HG03439 (cell line): Measurements from ENCODE around the gene ZNF423.
"Not testable (repeated sequence)": the region's sequence is repeated elsewhere in the genome, so short reads cannot be mapped to it uniquely, and the experiment has no call there.

ENCODE experiments used
- ATAC-seq: cut with Tn5 transposase; IDR thresholded peaks from one replicate; pipeline ENCODE4 v1.9.1; 2021; ENCODE audit warnings: mild to moderate bottlenecking, moderate library complexity; ENCODE audit not compliant: unreplicated experiment

Gene ZNF423

DNA sequence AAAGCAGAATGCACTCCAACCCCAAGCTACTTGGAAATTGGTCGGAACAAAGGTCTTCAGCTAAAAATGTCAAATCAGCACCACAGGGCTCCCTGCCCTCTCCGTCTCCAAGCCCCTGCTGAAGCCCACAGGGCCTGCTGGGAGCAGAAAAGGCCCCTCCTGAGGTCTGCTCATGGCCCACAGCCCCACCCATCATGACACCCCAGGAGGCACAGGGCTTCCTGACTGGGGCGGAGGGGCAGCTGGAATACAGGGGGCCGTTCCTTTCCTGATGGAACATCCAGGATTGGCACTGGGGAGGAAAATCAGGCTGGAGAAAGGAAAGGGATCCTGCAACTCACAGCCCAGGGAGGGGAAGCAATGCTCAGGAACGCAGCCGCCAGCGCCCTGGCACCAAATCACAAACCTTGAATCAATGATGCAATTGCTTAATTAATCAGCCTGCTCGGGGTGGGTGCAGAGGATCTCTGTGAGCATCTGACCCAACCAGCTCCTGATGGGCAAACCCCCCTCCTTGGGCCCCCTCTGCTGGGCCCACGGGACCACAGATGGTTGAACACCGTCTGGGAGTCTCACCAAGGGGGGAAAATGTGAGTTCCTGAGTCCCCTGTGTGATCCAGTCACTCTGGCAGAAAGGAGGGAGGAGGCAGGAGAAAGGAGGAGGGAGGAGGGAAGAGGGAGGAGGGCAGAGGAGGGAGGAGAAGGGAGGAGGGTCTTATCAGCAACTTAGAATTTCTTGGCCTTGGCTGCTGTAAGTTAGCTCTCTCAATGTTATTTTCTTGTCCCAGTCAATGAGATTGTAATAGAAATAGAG, 155.5 kb downstream of the ZNF423 start:
- no peak for ATAC-seq

DNA sequence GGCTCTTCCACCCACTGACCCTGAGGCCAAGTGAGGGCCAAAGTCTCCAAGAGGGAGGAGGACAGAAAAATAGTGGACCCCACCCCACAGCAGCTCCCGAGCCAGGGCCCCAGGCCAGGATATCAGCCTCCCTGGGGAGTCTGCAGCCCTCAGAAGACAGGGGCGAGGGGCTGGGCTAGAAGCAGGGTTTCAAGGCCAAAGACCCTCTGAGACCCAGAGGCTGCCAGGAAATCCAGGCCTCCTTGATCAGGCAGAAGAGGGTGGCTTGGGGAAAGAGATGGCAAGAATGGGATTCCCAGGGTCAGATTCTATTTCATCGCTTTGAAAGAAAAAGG, 156.1 kb downstream of the ZNF423 start:
- ATAC-seq, result no peak

DNA sequence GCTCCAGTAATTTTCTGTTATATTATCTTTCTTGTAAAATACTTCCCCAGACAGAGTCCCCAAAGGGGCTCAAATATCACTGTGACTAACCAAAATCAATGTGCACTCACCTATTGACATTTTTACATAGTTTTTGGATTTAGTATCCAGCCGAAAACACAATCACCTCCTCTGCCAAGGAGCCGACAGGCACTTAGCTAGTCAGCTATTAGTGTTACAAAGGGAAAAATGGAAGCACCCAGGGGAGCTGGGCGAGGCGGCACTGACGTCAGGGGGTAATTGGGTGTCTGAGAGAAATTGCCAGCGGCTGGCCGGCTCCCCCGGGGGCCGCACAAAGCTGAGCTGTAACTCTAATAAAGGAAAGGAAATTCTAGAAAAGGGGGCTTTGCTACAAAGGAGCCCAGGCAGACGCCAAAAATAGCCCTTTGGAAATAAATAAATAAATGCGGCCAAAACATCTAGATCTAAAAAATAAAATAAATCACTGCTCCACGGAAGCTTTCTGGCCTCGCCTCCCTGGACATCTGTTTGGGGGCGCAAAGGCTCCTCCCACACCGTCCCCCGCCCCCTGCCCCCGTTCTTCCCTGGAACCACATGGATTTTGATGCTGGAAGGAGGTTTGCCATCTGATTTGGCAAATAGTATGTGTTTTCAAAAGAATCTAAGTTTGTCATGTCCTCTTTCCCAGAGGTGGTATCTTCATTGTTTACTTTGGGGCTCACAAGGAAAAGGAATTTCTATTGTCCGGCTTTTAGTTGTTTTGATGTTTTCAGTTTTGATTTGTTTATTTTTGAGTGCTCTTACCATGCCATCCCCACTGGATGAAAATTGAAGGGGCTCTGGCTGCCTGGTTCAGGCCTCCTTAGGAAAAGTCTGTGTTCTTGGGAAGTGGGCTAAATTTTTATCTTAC, 156.7 kb downstream of the ZNF423 start:
- no peak for ATAC-seq

DNA sequence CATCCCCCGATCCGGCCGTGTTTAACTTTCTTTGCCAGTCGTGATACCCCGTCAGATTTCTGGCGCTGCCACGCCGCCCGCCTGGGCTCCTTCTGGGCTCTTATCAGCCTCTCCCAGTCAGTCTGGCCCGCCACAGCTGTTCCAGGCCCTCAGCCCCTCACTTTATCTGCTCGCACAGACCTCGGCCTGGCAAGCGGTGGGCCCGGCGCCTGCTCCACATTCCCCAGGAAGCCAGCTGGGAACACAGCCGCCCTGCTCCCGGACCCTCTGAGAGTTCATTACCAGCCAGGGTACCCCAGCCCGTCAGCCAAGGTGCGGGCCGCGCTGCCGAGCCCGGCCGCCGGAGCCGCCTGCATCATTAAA, 157.5 kb downstream of the ZNF423 start:
- ATAC-seq, result no peak

DNA sequence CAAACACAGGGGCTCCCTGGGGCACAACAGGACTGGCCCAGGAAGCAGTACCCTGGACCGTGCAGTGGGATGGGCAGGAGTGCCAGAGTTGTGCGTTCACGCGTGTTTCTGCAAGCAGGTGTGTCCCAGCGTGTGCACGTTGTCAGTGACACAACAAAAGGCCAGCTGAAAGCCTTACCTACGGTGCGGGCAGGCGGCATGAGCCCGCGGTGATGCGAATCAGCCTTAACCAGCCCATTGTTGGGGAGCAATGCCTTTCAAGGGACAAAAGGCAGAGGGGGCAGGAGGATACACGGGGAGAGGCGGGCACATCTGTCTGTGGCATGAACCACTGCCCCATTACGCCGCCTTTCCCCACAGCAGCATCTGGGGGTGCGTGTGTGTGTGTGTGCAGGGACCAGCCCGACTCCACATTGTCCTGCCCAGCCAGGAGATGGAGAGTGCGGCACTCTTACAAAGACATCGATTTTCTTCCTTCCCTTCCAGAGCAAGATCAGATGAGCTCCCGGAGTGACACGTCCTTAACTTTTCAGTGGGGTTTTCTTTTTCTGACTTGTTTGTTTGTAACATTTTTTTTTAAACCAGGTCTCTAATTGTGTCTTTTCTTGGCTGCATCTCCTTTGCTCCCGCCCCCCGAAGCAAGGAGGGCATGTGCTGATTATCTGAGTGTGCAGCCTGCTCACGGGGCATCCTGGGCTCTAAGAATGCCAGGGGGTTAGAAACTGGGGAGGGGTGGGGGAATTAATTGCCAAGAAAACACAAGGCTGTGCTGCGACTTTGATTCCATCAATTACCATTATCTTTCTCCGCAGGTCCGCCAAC, 158.1 kb downstream of the ZNF423 start:
- ATAC-seq, result no peak

DNA sequence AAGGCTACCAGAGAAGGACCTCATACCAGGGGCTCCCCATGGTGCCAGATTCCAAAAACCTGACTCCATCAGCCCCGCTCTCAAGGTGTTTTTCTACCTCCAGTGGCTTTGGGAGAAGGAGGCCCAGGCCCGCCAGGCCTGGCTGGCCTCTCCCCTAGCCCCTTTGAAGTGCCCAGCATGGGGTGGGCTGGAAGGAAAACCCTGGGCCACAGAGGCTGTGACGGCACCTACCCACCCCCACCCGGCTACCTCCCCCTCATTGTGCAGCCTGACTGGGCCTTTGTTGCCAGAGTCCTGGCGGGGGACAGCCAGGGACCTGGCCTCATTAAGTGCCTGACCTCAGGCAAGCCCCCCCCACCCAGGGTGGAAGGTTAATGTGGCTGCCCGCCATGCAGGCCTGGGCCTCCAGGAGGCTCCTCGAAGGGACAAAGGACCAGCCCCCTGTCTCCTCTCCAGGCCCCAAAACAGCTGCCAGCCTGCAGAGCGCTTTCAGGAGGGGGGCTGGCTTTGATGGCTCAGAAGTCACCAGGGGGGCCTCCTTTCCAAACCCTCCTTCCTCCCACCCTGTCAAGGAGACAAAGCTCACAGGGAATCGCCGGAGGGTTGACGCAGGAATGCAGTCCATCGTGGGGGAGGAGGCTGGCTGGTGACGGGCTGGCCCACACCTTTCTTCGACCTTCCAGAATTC, 159.4 kb downstream of the ZNF423 start:
- no peak for ATAC-seq

DNA sequence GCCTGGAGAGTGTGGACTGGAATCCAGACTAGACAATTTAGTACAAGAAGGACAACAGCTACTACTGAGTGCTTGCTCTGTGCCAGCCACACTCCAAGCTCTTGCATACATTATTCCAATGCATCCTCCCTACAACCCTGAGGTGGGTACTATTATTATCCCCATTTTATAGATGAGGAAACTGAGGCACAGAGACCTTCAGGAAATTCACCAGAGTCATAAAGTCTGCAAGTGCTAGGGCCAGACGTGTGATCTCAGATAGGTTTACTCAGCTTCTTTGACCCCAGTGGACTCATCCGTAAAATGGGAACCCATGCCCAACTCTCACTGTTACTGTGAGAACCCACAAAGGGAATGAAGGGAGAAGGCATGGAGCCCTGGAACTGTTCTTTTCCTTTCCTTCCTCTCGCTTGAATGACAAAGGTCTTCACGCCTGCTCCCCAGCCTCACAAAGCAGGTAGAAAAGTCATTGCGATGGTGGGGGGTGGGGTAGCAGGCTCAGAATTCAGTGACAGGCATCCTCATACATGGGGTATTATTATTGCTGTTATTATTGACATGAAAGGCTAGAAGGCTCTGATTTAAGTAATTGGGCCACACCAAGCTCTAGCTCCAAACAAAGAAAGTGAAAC, 160.0 kb downstream of the ZNF423 start:
- ATAC-seq, result no peak

DNA sequence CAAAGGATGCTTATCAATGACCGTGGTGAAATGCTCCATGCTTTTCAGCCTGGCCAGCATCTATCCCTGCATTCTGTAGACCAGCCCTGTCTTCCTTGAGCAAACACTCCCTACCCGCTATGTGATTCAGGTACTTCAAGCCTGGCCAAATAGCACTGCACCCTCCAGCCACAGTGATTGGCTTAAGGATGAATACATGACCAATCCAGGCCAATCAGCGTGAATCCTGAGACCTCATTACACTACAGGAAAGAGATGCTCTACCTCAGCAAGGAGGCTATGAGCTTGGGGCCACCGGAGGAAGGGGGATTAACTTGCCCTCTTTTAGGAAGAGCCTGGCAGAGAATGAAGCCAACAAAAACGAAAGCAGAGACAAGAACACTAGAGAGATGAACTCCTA, 162.5 kb downstream of the ZNF423 start:
- no peak for ATAC-seq

DNA sequence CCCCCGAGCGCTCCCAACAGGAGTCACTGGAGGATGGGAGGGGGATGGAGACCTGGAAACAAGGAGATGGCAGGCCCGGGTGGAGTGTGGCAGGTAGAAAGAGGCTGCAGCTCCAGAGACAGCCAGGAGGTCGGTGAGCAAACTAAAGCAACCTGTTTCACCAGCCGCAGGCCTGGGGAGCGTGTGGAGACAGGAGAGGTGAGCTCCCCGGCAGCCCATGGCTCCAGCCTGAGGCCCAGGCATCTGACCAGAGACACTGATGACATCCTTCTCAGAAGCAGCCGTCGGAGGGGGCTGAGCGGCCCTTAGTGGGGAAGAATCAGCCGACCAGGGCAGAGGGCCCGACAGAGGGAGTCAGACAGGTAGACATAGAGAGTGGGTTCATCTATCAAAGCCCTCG, 165.1 kb downstream of the ZNF423 start:
- no peak for ATAC-seq

DNA sequence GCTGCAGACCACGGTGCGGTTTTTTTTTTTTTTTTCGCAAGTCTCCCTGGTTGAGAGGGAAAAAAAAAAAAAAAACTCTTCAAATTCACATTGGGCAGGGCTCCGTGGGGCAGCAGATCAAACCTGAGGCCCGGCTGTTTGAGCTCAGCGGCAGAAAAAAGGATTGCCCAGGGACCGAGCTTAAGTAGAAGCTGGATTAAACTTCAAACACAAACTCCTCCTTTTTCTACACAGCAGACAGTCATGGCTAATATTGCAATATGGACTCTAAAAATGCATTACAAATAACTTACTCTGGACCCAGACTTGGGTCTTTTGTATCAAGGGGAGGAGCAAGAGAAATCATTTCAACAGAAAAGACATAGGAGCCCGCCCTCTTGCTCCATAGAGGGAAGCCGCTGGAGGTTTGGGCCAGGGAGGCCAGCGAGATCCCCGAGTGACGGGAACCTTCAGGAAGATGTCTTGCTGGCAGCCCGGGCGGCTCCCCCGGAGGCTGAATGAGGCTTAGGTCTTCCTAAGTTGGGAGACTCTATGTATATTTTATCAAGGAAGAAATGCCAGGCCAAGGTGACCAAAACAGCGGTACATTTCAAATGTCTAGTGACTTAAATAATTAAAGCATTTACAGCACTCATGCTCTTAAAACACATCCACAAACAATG, 167.7 kb downstream of the ZNF423 start:
- ATAC-seq, result no peak

DNA sequence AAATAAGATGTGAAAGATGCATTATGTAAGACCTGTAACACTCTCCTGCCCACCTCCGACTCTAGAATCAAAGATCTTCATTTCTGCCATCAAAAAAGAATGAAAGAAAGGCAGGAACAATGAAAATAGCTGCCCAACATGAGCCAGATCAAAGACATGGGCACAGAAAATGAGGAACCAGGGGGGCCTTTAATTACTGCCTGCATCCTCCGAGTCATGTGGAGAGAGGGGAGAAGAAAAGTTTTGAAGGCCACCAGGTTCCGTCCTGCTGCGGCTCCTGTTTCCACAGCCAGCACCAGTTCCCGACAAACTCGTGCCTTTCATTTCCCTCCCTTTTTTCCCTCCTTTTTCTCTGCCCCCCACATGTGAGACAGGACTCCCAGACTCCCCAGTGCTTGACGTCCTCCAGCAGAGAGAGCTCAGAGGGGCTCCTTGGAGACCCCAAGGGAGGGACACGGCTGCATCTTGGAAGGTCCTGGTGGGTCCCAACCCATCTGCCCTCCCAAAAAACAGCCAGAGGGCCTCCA, 168.4 kb downstream of the ZNF423 start:
- no peak for ATAC-seq

DNA sequence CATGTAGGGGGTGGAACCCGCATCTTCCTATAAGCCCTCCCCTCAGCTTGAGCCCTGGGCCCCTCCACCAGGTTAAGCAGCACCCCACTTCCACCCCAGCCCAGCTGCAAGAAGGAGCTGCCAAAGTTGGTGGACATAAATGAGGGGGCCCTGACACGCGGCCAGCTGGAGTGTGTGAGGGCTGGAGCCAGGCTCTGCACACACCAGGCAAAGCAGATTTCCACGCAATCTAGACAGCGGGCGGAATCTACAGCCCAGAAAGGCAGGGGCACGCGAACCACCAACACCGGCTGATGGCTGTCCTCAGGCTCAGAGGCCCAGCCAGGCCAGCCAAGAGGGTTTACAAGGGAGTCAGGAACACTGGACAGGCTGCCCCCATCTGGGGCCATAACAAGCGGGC, 171.2 kb downstream of the ZNF423 start:
- no peak for ATAC-seq

DNA sequence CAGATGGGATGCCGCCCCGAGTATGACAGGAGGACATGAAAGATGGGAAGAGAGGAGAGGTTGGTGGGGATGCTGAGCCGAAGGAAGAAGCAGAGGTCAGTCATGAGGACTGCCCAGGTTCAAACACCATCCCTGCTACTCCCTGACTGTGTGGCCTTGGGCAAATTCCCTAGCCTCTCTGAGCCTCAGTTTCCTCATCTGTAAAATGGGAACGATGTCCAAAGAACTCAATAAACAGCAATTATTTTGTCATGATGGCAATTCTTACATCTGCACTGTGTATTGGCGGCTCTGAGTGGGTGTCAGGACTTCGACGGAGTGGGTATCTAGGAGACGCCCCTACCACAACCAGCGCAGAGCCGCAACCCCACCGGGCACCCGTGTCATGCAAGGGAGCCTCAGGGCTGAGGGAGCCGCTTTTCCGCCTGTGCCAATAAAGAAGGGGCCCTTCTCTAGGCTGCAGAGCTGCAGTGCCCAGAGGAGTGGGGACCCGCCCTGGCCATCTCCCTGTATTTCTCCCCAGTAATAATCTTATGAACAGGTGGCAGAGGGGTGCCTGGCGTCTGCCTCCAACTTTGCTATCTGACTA, 173.2 kb downstream of the ZNF423 start:
- ATAC-seq, result no peak

DNA sequence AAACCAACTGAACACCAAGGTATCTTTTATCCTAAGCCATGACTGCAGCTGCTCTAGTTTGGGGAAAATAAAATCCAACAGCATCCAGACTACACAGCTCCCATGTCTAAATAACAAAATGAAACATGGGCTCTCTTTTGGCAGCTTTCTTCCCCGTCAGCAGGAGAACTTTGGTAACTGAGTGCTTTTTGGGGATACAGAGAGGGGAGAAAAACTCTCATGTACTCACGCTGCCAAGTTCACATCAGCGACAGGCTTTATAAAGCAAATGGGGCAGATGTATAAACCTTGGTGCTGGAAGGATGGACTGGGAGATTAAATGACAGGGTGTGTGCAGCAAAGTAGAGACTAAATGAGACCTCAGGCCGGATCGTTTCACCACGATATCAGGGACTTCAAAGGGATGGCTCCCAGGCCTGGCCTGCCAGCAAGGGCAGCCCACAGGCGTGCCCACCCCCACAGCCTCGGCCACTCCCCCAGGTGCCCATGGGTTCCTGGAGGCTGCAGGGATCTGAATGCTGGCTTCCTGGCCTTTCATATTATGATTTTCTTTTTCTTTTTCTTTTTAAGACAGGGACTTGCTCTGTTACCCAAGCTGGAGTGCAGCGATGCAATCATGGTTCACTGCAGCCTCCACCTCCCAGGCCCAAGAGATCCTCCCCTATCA, 174.6 kb downstream of the ZNF423 start:
- no peak for ATAC-seq

DNA sequence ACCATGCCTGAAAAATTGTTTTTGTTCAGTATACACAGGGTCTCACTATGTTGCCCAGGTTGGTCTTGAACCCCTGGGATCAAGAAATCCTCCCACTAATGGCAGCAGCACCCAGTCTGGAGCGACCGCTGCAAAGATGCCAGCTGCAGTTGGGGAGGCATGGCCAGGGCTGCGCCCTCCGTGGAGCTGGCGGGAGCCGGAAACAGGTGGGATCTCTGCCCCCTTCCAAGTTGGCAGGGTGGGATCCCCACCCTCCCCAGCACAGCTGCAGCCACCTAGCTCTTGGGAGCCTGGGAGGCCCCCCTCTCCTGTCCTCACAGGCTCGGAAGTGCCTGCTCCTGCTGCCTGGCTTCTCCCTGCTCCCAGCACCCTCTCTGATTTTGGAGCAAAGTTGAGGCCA, 176.8 kb downstream of the ZNF423 start:
- no peak for ATAC-seq

DNA sequence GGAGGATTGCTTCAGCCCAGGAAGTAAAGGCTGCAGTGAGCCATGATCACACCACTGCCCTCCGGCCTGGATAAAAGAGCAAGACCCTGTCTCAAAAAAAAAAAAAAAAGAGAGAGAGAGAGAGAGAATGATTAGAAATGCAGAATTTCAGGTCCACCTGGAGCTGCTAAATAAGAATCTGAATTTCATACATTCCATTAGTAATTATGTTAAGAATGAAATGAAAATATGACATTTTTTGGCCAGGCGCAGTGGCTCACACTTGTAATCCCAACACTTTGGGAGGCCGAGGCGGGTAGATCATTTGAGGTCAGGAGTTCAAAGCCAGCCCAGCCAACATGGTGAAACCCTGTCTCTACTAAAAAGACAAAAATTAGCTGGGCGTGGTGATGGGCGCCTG, 178.3 kb downstream of the ZNF423 start:
- not testable (repeated sequence) for ATAC-seq

DNA sequence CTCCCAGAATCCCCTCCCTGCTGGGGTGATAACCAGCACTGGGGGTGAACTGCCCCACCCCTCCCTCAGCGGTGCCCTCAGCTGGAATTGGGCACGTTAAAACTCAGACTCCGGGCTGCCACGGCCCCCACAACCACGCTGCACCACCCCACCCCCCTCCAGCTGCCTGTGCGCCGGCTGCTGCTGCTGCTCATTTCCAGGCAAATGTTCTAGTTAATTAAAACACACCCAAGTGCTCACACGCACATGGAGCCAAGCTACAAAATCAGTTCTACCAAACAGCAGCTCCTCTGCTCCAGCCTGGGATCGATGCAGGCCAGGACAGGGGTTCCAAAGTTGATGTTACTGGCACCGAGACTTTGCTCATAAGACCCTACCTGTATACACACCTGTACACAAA, 180.5 kb downstream of the ZNF423 start:
- no peak for ATAC-seq

DNA sequence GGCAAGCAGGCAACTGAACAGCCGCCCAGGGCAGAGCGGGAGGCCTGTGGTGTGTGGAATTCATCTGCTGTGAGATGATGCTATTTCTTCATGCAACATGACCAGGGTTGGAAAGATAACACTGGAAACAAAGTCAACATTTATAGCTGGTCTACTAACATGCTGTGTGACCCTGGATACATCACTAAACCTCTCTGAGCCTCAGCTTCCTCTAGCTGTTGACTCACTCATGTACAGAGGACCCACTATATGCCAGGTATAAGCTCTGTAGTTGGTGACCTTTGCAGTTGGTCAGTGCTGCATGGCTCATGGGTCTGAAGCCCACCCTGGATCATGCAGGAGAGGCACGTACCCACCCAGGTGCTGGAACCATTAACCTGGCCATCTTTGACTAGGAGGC, 180.9 kb downstream of the ZNF423 start:
- no peak for ATAC-seq
